HepG2 (cell line): ENCODE data around the gene SLC6A17. TPM values are rescaled to one million over a fixed set of nuclear protein-coding genes. Genes with fewer than 3 reads are reported as not detected.

Source experiments
- ATAC-seq: fragments of 200-7000 bp; cut with Tn5 transposase; 3 replicates; pipeline ENCODE4 v1.9.1; 2020; ENCODE audit warnings: mild to moderate bottlenecking, moderate library complexity
- BruUV-seq: library from RNA; stranded (reverse); fragments of 400-500 nt; replicated peaks from 2 replicates; lab custom pipeline; 2021; lab: Mats Ljungman, UMichigan
- CTCF ChIA-PET: fragments of 300-600 bp; formaldehyde crosslinking; extraction: SDS; loops from one replicate; lab custom pipeline; 2021; ENCODE audit warnings: low total read pairs, inconsistent platforms, low intra/inter-chr PET ratio; lab: Yijun Ruan, JAX
- POLR2A ChIA-PET: fragments of 350-600 bp; sonication (Branson Sonifier 250); formaldehyde crosslinking; loops from one replicate; lab custom pipeline; 2020; ENCODE audit warnings: antibody characterized with exemption, inconsistent platforms; lab: Yijun Ruan, JAX
- DNase-seq: peaks from one replicate; pipeline ENCODE4 v3.0.0-alpha.2; 2015; ENCODE audit warnings: low spot score
- FAIRE-seq: peaks from 3 replicates; lab custom pipeline; 2011; peaks lifted over from hg19 to GRCh38; lab: Jason Lieb, UNC
- H2AFZ ChIP-seq: one replicate; pipeline ENCODE4 v1.6.1; 2011; ENCODE audit warnings: low read length, inconsistent platforms
- H3K27ac ChIP-seq: fragments of 300-600 bp; 3 replicates; pipeline ENCODE4 v1.8.0; 2011; ENCODE audit warnings: mixed run types, mild to moderate bottlenecking, mixed read lengths, low read length, inconsistent platforms; ENCODE audit not compliant: insufficient read depth; ENCODE audit errors: extremely low read length
- H3K27me3 ChIP-seq, 2 experiments: fragments of 200-600 bp in 1 of 2; 2 replicates in 1 of 2; 3 replicates in 1 of 2; pipeline versions ENCODE4 v1.6.0 to v1.8.0; 2011; ENCODE audit warnings: low read length in 2 of 2, mild to moderate bottlenecking in 2 of 2, moderate library complexity in 2 of 2, inconsistent platforms in 1 of 2; ENCODE audit not compliant: insufficient read depth in 2 of 2, control insufficient read depth in 1 of 2
- H3K36me3 ChIP-seq, 2 experiments: fragments of 200-600 bp in 1 of 2; replicated peaks in 1 of 2; 2 replicates in 1 of 2; 3 replicates in 1 of 2; pipeline versions ENCODE4 v1.5.1 to v1.8.0; 2011; ENCODE audit warnings: low read length in 2 of 2, inconsistent platforms in 1 of 2; ENCODE audit not compliant: insufficient read depth in 2 of 2, control insufficient read depth in 1 of 2
- H3K4me1 ChIP-seq: 2 replicates; pipeline ENCODE4 v1.5.1; 2012; ENCODE audit warnings: low read length, inconsistent platforms; ENCODE audit not compliant: insufficient read depth
- H3K4me2 ChIP-seq: 2 replicates; pipeline ENCODE4 v1.6.0; 2011; ENCODE audit warnings: low read depth, low read length, inconsistent platforms
- H3K4me3 ChIP-seq, 3 experiments: fragments of 200-600 bp in 1 of 3; sonication (generic), shearing (Covaris generic) in 1 of 3; replicated peaks in 1 of 3; 2 replicates each; pipeline ENCODE4 v1.5.1; 2011 to 2016; ENCODE audit warnings: low read length in 3 of 3, inconsistent platforms in 2 of 3, low read depth in 2 of 3, mild to moderate bottlenecking in 2 of 3, control low read depth in 1 of 3, mixed read lengths in 1 of 3; ENCODE audit not compliant: insufficient read depth in 1 of 3
- H3K79me2 ChIP-seq: one replicate; pipeline ENCODE4 v1.6.1; 2011; ENCODE audit warnings: low read length, inconsistent platforms; ENCODE audit not compliant: insufficient read depth
- H3K9ac ChIP-seq: 2 replicates; pipeline ENCODE4 v1.6.0; 2011; ENCODE audit warnings: mild to moderate bottlenecking, low read depth, low read length, inconsistent platforms; ENCODE audit not compliant: insufficient read depth
- H3K9me3 ChIP-seq: 2 replicates; pipeline ENCODE4 v1.5.1; 2012; ENCODE audit warnings: mild to moderate bottlenecking, low read length
- H4K20me1 ChIP-seq: 2 replicates; pipeline ENCODE4 v1.6.0; 2011; ENCODE audit warnings: inconsistent platforms, mild to moderate bottlenecking, low read length, moderate library complexity; ENCODE audit not compliant: insufficient read depth
- ATAD3A ChIP-seq: sonication (generic); formaldehyde crosslinking; IDR thresholded peaks from 2 replicates; pipeline ENCODE4 v1.4.0; 2020; ENCODE audit warnings: missing genetic modification reagents
- GMEB2 ChIP-seq: IDR thresholded peaks from 2 replicates; pipeline ENCODE4 v1.6.1; 2016; ENCODE audit warnings: missing biosample characterization, missing genetic modification reagents, low read depth
- KIAA2018 ChIP-seq: sonication (generic); formaldehyde crosslinking; IDR thresholded peaks from 2 replicates; pipeline ENCODE4 v1.5.0; 2020; ENCODE audit warnings: mild to moderate bottlenecking, missing genetic modification reagents, borderline replicate concordance
- SCMH1 ChIP-seq: sonication (generic); formaldehyde crosslinking; IDR thresholded peaks from 2 replicates; pipeline ENCODE4 v1.9.0; 2021; ENCODE audit warnings: missing genetic modification reagents, mild to moderate bottlenecking, borderline replicate concordance
- THAP11 ChIP-seq: IDR thresholded peaks from 2 replicates; pipeline ENCODE4 v1.6.1; 2016; ENCODE audit warnings: missing biosample characterization, missing genetic modification reagents
- ZBTB38 ChIP-seq: sonication (generic); formaldehyde crosslinking; IDR thresholded peaks from 2 replicates; pipeline ENCODE4 v1.5.1; 2020; ENCODE audit warnings: mild to moderate bottlenecking, missing genetic modification reagents
- ZGPAT ChIP-seq: IDR thresholded peaks from 2 replicates; pipeline ENCODE4 v1.6.1; 2016; ENCODE audit warnings: mild to moderate bottlenecking
- ZNF280D ChIP-seq: sonication (generic); formaldehyde crosslinking; IDR thresholded peaks from 2 replicates; pipeline ENCODE4 v1.5.1; 2020; ENCODE audit warnings: mild to moderate bottlenecking, missing genetic modification reagents
- ZNF607 ChIP-seq: sonication (generic); formaldehyde crosslinking; IDR thresholded peaks from 2 replicates; pipeline ENCODE4 v1.5.1; 2020; ENCODE audit warnings: missing genetic modification reagents, mild to moderate bottlenecking, borderline replicate concordance
- WGBS: methylation state at CpG from one replicate; pipeline ENCODE4 v1.1.6; 2017; ENCODE audit warnings: low lambda C conversion rate; 5-methylcytosine and 5-hydroxymethylcytosine counted together
- in situ Hi-C: cut with HindIII; loops from 2 replicates; pipeline ENCODE4 v1.10.0; 2017; ENCODE audit warnings: low pct_unique_long_range_greater_than_20kb; ENCODE audit not compliant: extremely low pct_ligation_motif_present
- intact Hi-C: fragments of 100-400 bp; cut with micrococcal nuclease; formaldehyde crosslinking; loops from one replicate; pipeline ENCODE4 v1.10.0; 2022; ENCODE audit not compliant: unreplicated experiment
- polyA plus RNA-seq, 8 experiments: library from polyadenylated mRNA; depleted of rRNA in 3 of 8; stranded (reverse) in 7 of 8; unstranded in 1 of 8; fragments of >200 nt; fragmentation: Illumina TruSeq in 4 of 8; extraction: Trizol in 4 of 8; gene quantifications; 2 replicates each; pipeline versions ENCODE4 v1.2.1 to v1.2.3, GENCODE V29; 2011 to 2016; ENCODE audit warnings: low read depth in 4 of 8, missing spikeins in 1 of 8, mixed read lengths in 1 of 8; ENCODE audit not compliant: insufficient read depth in 1 of 8
- total RNA-seq, 5 experiments: library from RNA; depleted of rRNA; stranded (reverse); fragments of >200 nt; fragmentation: Illumina TruSeq; extraction: Trizol; gene quantifications; 2 replicates each; pipeline ENCODE4 v1.2.3, GENCODE V29; 2016; ENCODE audit warnings: low read depth in 1 of 5

Gene SLC6A17
- total and polyA plus RNA-seq, 2 of the 13 experiments (the other 11 are each of a cell fraction or from before 2014, with no cell fraction given): not detected

- BruUV-seq: no TSS peak
- DNase-seq (peak; percentile 4), FAIRE-seq (no peak), ATAC-seq (peak; percentile 75)
- no peak overlapping the region for H3K27ac ChIP-seq
- no peaks in the 10 kb centered on the region for H3K4me1 ChIP-seq
- no peaks in the 10 kb centered on the region; a peak in 1 of 5 replicates for H3K27me3 ChIP-seq
- 6% methylated on average over 3 of the region's 7 CpGs for WGBS
- no peak overlapping the region for H3K4me3 ChIP-seq
- in situ Hi-C loops (no loop called here), intact Hi-C loops (no loop called here)
- H4K20me1 ChIP-seq: no peaks in the 10 kb centered on the region
- H2AFZ ChIP-seq: no peak overlapping the region
- POLR2A ChIA-PET: no interaction called here
- no peaks in the 10 kb centered on the region for H3K36me3 ChIP-seq
- no peak overlapping the region for H3K9ac ChIP-seq
- no peaks in the 10 kb centered on the region for H3K79me2 ChIP-seq
- H3K4me2 ChIP-seq: no peak overlapping the region
- no peaks in the 10 kb centered on the region for H3K9me3 ChIP-seq
- CTCF ChIA-PET: no interaction called here
- no peak for TF ChIP-seq ZBTB38 (CRISPR knock-in tag)
- TF ChIP-seq THAP11 (CRISPR knock-in tag): 0 out of 2 replicates have a peak, but pooled peaks have one; percentile 44
- no peak for TF ChIP-seq GMEB2 (CRISPR knock-in tag)
- TF ChIP-seq ZNF280D (CRISPR knock-in tag): no peak
- no peak for TF ChIP-seq ZGPAT
- no peak for TF ChIP-seq KIAA2018 (CRISPR knock-in tag)
- peak; percentile 67; the same call in 1 of the 2 replicates for TF ChIP-seq ZNF607 (CRISPR knock-in tag)
- TF ChIP-seq SCMH1: no peak
- no peak for TF ChIP-seq ATAD3A
Measured at GRCh38 chr1:110155878-110156522, 5.7 kb downstream of the SLC6A17 start.
